ENCODE measurements around the gene CA6.
"Not testable (repeated sequence)": the region's sequence is repeated elsewhere in the genome, so short reads cannot be mapped to it uniquely, and the experiment has no call there.

The CA6 gene

GRCh38 chr1:8925960-8926359 is 19.7 kb upstream of the CA6 start:
- no peaks in the 10 kb centered on the region for H3K36me3 ChIP-seq (ENCODE audit: control insufficient read depth in 2 of 2, insufficient read depth in 2 of 2, low read length in 2 of 2)
- no peak overlapping the region for H3K4me3 ChIP-seq (ENCODE audit: low read length in 2 of 2)
- no peaks in the 10 kb centered on the region for H3K27me3 ChIP-seq (ENCODE audit: control insufficient read depth in 2 of 2, insufficient read depth in 2 of 2, low read length in 2 of 2)
- H3K9ac ChIP-seq (ENCODE audit: low read depth in 1 of 2, low read length in 2 of 2): no peak overlapping the region
- no peaks in the 10 kb centered on the region for H3K4me1 ChIP-seq (ENCODE audit: control insufficient read depth in 2 of 2, insufficient read depth in 2 of 2, low read length in 2 of 2)
- H3K9me3 ChIP-seq (ENCODE audit: control insufficient read depth in 2 of 2, low read length in 2 of 2): no peaks in the 10 kb centered on the region
- H3K27ac ChIP-seq (ENCODE audit: low read depth in 2 of 2, low read length in 2 of 2): no peak overlapping the region

- H3K27me3 ChIP-seq (ENCODE audit: control insufficient read depth in 2 of 2, insufficient read depth in 2 of 2, low read length in 2 of 2): no peaks in the 10 kb centered on the region
- no peaks in the 10 kb centered on the region for H3K36me3 ChIP-seq (ENCODE audit: control insufficient read depth in 2 of 2, insufficient read depth in 2 of 2, low read length in 2 of 2)
- H3K27ac ChIP-seq (ENCODE audit: low read depth in 2 of 2, low read length in 2 of 2): no peak overlapping the region
- H3K4me1 ChIP-seq (ENCODE audit: control insufficient read depth in 2 of 2, insufficient read depth in 2 of 2, low read length in 2 of 2): no peaks in the 10 kb centered on the region
- H3K9me3 ChIP-seq (ENCODE audit: control insufficient read depth in 2 of 2, low read length in 2 of 2): no peaks in the 10 kb centered on the region
- no peak overlapping the region for H3K9ac ChIP-seq (ENCODE audit: low read depth in 1 of 2, low read length in 2 of 2)
- no peak overlapping the region for H3K4me3 ChIP-seq (ENCODE audit: low read length in 2 of 2)
These were observed 18.7 kb upstream of the CA6 start for GRCh38 chr1:8926707-8927694.

- H3K4me1 ChIP-seq (ENCODE audit: control insufficient read depth in 2 of 2, insufficient read depth in 2 of 2, low read length in 2 of 2): no peaks in the 10 kb centered on the region
- no peaks in the 10 kb centered on the region for H3K9me3 ChIP-seq (ENCODE audit: control insufficient read depth in 2 of 2, low read length in 2 of 2)
- no peak overlapping the region for H3K27ac ChIP-seq (ENCODE audit: low read depth in 2 of 2, low read length in 2 of 2)
- H3K4me3 ChIP-seq (ENCODE audit: low read length in 2 of 2): no peak overlapping the region
- H3K9ac ChIP-seq (ENCODE audit: low read depth in 1 of 2, low read length in 2 of 2): no peak overlapping the region
- H3K27me3 ChIP-seq (ENCODE audit: control insufficient read depth in 2 of 2, insufficient read depth in 2 of 2, low read length in 2 of 2): no peaks in the 10 kb centered on the region
- no peaks in the 10 kb centered on the region for H3K36me3 ChIP-seq (ENCODE audit: control insufficient read depth in 2 of 2, insufficient read depth in 2 of 2, low read length in 2 of 2)
These were observed 15.6 kb upstream of the CA6 start for GRCh38 chr1:8930116-8930515.

- not testable (repeated sequence) for H3K4me3 ChIP-seq (ENCODE audit: low read length in 2 of 2); H3K27me3 ChIP-seq (ENCODE audit: control insufficient read depth in 2 of 2, insufficient read depth in 2 of 2, low read length in 2 of 2); H3K36me3 ChIP-seq (ENCODE audit: control insufficient read depth in 2 of 2, insufficient read depth in 2 of 2, low read length in 2 of 2); H3K27ac ChIP-seq (ENCODE audit: low read depth in 2 of 2, low read length in 2 of 2); H3K4me1 ChIP-seq (ENCODE audit: control insufficient read depth in 2 of 2, insufficient read depth in 2 of 2, low read length in 2 of 2); H3K9me3 ChIP-seq (ENCODE audit: control insufficient read depth in 2 of 2, low read length in 2 of 2); H3K9ac ChIP-seq (ENCODE audit: low read depth in 1 of 2, low read length in 2 of 2)
These were observed 8.6 kb upstream of the CA6 start for GRCh38 chr1:8937051-8937450.

- Histone ChIP-seq H3K36me3 (ENCODE audit: control insufficient read depth in 2 of 2, insufficient read depth in 2 of 2, low read length in 2 of 2) (no peaks in the 10 kb centered on the region), H3K4me3 (ENCODE audit: low read length in 2 of 2) (no peak overlapping the region), H3K9me3 (ENCODE audit: control insufficient read depth in 2 of 2, low read length in 2 of 2) (no peaks in the 10 kb centered on the region), H3K4me1 (ENCODE audit: control insufficient read depth in 2 of 2, insufficient read depth in 2 of 2, low read length in 2 of 2) (no peaks in the 10 kb centered on the region), H3K9ac (ENCODE audit: low read depth in 1 of 2, low read length in 2 of 2) (no peak overlapping the region), H3K27ac (ENCODE audit: low read depth in 2 of 2, low read length in 2 of 2) (no peak overlapping the region), H3K27me3 (ENCODE audit: control insufficient read depth in 2 of 2, insufficient read depth in 2 of 2, low read length in 2 of 2) (no peaks in the 10 kb centered on the region)
These were observed 8.0 kb upstream of the CA6 start for GRCh38 chr1:8937701-8938100.

- Histone ChIP-seq H3K4me1 (ENCODE audit: control insufficient read depth in 2 of 2, insufficient read depth in 2 of 2, low read length in 2 of 2) (no peaks in the 10 kb centered on the region), H3K27me3 (ENCODE audit: control insufficient read depth in 2 of 2, insufficient read depth in 2 of 2, low read length in 2 of 2) (no peaks in the 10 kb centered on the region), H3K27ac (ENCODE audit: low read depth in 2 of 2, low read length in 2 of 2) (no peak overlapping the region), H3K9ac (ENCODE audit: low read depth in 1 of 2, low read length in 2 of 2) (no peak overlapping the region), H3K9me3 (ENCODE audit: control insufficient read depth in 2 of 2, low read length in 2 of 2) (no peaks in the 10 kb centered on the region), H3K4me3 (ENCODE audit: low read length in 2 of 2) (no peak overlapping the region), H3K36me3 (ENCODE audit: control insufficient read depth in 2 of 2, insufficient read depth in 2 of 2, low read length in 2 of 2) (no peaks in the 10 kb centered on the region)
These were observed 7.3 kb upstream of the CA6 start for GRCh38 chr1:8938232-8938999.

- Histone ChIP-seq H3K27ac (ENCODE audit: low read depth in 2 of 2, low read length in 2 of 2) (no peak overlapping the region), H3K9ac (ENCODE audit: low read depth in 1 of 2, low read length in 2 of 2) (no peak overlapping the region), H3K27me3 (ENCODE audit: control insufficient read depth in 2 of 2, insufficient read depth in 2 of 2, low read length in 2 of 2) (no peaks in the 10 kb centered on the region), H3K4me3 (ENCODE audit: low read length in 2 of 2) (no peak overlapping the region), H3K4me1 (ENCODE audit: control insufficient read depth in 2 of 2, insufficient read depth in 2 of 2, low read length in 2 of 2) (no peaks in the 10 kb centered on the region), H3K9me3 (ENCODE audit: control insufficient read depth in 2 of 2, low read length in 2 of 2) (no peaks in the 10 kb centered on the region), H3K36me3 (ENCODE audit: control insufficient read depth in 2 of 2, insufficient read depth in 2 of 2, low read length in 2 of 2) (no peaks in the 10 kb centered on the region)
These were observed 6.7 kb upstream of the CA6 start for GRCh38 chr1:8939000-8939265.

- Histone ChIP-seq H3K4me1 (ENCODE audit: control insufficient read depth in 2 of 2, insufficient read depth in 2 of 2, low read length in 2 of 2) (no peaks in the 10 kb centered on the region), H3K9me3 (ENCODE audit: control insufficient read depth in 2 of 2, low read length in 2 of 2) (no peaks in the 10 kb centered on the region), H3K27ac (ENCODE audit: low read depth in 2 of 2, low read length in 2 of 2) (no peak overlapping the region), H3K9ac (ENCODE audit: low read depth in 1 of 2, low read length in 2 of 2) (no peak overlapping the region), H3K36me3 (ENCODE audit: control insufficient read depth in 2 of 2, insufficient read depth in 2 of 2, low read length in 2 of 2) (no peaks in the 10 kb centered on the region), H3K27me3 (ENCODE audit: control insufficient read depth in 2 of 2, insufficient read depth in 2 of 2, low read length in 2 of 2) (no peaks in the 10 kb centered on the region), H3K4me3 (ENCODE audit: low read length in 2 of 2) (no peak overlapping the region)
These were observed 6.2 kb upstream of the CA6 start for GRCh38 chr1:8939362-8939995.

GRCh38 chr1:8941906-8942305 is 3.8 kb upstream of the CA6 start:
- Histone ChIP-seq H3K9ac (ENCODE audit: low read depth in 1 of 2, low read length in 2 of 2) (no peak overlapping the region), H3K36me3 (ENCODE audit: control insufficient read depth in 2 of 2, insufficient read depth in 2 of 2, low read length in 2 of 2) (no peaks in the 10 kb centered on the region), H3K4me3 (ENCODE audit: low read length in 2 of 2) (no peak overlapping the region), H3K27me3 (ENCODE audit: control insufficient read depth in 2 of 2, insufficient read depth in 2 of 2, low read length in 2 of 2) (no peaks in the 10 kb centered on the region), H3K27ac (ENCODE audit: low read depth in 2 of 2, low read length in 2 of 2) (no peak overlapping the region), H3K4me1 (ENCODE audit: control insufficient read depth in 2 of 2, insufficient read depth in 2 of 2, low read length in 2 of 2) (no peaks in the 10 kb centered on the region), H3K9me3 (ENCODE audit: control insufficient read depth in 2 of 2, low read length in 2 of 2) (no peaks in the 10 kb centered on the region)

All from mucosa of rectum (tissue), 2 donors.